Activated CD4-positive, alpha-beta T cell treated with anti-CD3 and anti-CD28 coated beads for 1 hour (primary cell): ENCODE data around the gene PNPLA3.

Source experiments
- DNase-seq: peaks from one replicate; pipeline ENCODE4 v3.0.0-alpha.2; 2020

PNPLA3 gene

GRCh38 chr22:43995057-43995685, 71.6 kb downstream of the PNPLA3 start:
- no peak for DNase-seq

- no peak for DNase-seq
Measured at GRCh38 chr22:43995798-43996169, 72.2 kb downstream of the PNPLA3 start.

- peak; percentile 45 for DNase-seq
Measured at GRCh38 chr22:43996170-43996980, 72.8 kb downstream of the PNPLA3 start.

- DNase-seq: no peak
Measured at GRCh38 chr22:43996981-43997265, 73.3 kb downstream of the PNPLA3 start.
